HG03039 (cell line): Measurements from ENCODE around the gene ABCD4.

Source experiments
- ATAC-seq: cut with Tn5 transposase; IDR thresholded peaks from one replicate; pipeline ENCODE4 v1.9.1; 2021; ENCODE audit warnings: mild to moderate bottlenecking, moderate library complexity; ENCODE audit not compliant: unreplicated experiment

Gene ABCD4

DNA sequence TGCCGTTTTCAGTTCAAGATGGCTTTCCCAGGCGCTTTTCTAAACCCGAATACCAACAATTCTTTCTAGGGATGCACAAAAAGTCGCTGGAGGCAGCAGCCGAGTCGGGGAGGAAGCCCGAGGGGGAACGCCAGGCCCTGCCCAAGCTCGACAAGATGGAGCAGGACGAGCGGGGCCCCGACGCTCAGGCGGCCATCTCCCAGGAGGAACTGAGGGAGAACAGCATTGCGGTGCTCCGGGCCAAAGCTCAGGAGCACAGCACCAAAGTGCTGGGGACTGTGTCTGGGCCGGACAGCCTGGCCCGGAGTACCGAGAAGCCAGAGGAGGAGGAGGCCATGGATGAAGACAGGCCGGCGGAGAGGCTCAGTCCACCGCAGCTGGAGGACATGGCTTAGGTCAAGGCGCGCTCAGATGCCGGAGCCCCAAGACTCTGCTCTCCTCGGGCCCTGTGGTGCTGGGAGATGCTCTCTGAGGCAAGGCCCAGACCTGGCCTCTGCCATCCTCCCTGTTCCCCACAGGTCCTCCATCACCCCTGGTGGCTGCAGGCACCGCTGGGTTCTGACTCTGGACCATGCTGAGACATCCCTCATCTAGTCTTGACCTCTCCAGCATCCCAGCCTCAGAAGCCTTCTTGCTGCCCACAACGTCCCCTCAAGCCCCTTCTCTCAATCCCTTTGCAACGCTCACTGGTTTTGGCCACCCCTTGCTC lies 42.1 kb downstream of the ABCD4 start:
- no peak for ATAC-seq

DNA sequence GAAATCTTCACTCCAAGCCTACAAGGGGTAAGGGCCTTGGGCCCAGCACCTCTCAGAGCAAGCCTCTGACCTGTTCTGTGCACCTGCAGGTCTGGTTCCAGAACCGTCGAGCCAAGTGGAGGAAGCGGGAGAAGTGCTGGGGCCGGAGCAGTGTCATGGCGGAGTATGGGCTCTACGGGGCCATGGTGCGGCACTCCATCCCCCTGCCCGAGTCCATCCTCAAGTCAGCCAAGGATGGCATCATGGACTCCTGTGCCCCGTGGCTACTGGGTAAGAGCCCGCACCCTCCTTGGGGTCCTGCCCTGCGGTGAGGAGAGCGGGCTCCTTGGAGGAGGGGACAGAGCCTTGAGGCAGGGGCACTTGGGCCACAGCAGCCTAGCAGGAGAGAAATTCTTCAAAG lies 43.2 kb downstream of the ABCD4 start:
- no peak for ATAC-seq

DNA sequence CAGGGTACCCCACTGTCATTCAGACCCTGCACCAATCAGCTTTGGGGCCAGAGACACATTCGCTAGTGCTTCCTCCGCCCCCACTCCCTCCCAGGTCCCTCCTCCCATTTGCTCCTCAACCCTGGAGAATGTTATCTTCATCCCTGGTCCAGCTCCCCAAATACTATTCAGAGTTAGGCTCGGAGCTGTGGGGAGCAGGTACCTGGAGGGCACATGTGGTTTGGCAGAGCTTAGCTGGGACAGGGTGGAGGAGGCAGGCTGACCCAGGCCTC lies 44.0 kb downstream of the ABCD4 start:
- ATAC-seq = no peak

DNA sequence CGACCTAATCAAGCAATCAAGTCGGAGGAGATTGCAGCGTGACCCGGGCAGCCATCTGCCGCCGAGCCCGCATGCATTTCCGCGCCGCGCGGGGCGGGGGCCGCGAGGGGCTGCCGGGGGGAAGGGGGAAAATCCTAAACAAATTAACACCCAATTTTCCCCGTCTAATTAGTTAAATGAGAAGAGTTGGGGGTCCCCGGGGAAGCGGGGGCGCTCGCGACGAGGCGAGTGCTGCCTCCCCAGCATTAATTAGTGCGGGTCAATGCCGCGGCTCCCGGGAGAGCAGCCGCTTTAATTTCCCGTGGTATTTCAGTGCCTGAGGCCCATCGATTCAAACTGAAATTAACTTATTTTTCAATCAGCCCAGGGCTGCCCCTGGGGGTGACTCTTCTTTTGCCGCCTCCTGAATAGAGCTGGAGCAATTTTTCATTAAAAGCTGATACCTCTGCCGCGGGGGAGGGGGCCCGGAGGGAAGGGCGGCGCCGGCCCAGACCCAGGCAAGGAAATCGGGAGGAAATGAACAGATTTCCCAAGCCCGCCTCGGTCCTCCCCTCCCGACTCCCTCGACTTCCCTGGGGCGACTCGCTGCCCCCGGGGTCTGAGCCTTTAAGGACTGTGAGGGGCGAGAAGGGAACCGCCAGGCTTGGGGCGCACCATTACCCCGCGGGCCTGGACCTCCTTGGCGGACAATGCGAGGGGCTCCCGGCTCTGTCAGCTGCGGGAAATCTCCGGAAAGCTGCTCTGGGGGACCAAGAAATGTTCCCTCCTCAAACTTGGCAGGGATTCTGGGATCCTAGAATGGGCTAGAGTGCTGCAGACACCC lies 44.6 kb downstream of the ABCD4 start:
- no peak for ATAC-seq

DNA sequence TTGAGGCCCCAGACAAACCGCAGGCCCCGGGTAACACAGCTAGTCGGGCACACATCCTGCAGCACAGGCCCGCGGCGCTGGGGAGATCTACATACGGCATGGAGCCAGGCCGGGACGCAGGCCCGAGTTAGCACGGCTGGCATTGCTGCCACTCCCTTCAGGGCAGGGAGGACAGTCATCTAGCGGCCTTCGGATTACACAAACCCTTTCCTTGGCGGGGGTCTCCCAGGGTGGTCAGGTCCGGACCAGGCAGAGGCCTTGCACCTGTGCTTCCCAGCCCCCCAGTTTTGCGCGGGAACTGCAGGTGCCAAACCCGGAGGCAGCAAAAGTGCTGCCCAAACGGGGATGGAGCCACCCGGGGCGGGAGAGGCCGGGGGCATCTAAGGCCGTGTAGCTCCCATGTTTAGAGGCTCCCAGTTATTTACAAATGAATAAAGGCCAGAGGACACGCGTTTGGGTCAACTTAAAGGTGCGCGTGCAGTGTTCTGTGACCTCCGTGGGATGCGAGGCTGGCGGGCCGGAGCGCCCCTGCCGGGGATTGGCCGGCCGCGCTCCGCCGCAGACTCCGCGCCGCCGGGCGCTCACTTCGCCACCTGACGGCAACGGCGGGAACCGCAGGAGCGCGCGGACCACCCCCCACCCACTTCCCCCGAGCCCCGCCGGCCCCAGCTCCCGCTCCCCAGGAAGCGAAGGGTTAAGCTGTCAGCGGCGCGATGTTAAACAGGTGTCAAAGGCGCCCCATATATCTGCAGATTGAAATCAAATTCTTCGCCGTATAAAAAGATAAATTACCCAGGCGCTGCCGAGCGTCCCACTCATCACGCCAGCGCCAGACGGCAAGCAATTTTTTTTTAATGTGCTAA lies 45.4 kb downstream of the ABCD4 start:
- ATAC-seq = peak; percentile 46

DNA sequence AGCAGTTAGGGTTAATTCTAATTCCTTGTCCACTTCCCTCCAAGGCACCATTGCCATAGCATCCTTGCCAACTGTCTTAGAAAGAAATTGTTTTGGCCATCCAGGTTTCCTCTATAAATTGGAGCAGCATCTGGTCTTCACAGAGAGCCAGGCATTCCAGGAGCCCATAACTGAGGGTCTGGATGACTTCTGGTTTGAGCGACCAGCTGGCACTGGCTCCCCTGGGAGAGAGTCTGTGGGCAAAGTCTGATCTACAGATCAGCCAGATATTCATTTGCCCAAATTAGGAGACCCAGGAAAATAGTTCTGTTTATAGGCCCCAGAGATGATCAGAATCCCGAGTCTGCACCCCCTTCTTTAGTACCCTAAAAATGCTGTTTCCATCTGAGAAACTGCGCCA lies 47.5 kb downstream of the ABCD4 start:
- ATAC-seq = no peak

DNA sequence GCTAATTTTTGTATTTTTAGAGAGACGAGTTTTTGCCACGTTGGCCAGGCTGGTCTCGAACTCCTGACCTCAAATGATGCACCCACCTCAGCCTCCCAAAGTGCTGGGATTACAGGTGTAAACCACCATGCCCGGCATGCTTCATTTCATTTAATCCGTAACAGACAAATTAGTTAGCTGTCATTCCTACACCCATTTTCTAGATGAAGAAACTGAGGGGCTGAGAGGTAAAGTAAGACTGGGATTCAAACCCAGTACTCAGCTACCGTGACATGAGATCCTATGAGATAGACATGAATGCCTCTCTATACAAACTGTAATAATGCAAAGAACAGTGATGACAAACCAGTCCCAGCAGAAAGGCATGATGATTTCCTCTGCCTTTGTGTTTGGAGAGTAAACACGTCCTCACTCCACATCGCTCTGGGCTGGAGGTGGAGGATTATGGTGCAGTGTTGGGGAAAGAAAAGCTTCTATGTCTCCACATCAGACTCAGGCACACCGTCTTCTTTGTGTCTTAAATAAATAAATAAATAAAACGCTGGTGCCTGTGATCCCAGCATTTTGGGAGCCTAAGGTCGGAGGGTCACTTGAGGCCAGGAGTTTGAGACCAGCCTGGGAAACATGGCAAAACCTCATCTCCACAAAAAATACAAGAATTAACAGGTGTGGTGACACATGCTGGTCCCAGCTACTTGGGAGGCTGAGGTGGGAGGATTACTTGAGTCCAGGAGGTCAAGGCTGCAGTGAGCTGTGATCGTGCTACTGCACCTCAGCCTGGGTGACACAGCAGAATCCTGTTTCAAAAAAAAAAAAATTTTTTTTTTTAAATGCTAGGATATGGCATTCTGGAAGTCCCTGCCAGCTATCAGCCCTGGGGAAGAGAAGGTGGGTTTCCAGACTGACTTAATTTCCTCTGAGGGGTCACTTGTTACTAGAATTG lies 53.0 kb downstream of the ABCD4 start:
- no peak for ATAC-seq

DNA sequence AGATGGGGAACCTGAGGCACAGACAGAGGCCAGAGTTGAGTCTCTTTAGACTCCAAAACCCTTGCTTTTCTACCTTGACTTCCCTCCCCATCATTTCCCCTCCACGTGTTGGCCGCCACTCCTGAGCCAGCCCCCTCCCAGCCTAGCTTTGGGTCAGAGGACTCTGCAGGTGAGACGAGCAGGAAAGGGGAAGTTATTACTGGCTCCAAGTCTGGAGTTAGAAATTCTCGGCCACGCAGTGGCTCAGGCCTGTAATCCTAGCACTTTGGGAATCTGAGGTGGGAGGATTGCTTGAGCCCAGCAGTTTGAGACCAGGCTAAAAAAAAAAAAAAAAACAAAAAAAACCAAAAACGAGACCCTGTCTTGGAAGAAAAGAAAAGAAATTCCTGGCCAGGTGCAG lies 54.7 kb downstream of the ABCD4 start:
- ATAC-seq = no peak

DNA sequence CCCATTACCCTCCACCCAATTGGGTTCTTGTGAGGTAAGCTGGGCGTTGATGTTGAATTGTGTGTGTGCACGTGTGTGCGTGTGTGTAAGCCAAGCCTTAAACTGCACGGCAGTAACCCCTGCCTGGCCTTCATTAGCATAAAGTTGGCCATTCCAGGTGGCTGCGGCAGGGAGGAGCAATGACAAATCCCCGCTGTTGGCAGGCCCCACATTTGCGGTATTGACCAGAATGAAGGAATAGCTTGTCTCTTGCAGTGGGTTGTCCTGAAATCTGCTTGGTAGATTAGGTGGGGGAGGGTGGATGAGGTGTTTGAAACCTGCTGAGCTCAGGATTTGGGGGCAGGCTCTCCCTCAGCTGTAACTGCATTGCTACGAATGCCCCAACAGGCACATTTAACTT lies 56.2 kb downstream of the ABCD4 start:
- ATAC-seq = no peak

DNA sequence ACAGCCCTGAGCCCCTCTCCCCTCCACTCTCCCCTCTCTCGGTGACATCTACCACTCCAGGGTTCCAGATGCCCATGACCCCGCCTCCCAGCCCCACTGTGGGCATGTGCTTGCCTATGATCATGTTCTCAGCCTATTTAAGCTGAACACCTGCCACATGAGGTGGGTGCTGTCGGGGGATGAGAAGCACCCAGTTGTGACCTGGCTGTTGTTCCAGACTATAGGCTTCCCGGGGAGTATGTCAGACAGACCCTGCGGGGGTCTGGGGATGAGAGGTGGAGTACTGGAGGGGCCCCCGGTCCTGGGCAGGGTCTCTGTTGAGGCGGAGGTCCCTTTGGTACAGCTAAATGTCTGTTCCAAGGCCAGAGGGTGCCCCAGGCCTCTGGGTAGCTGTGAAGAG lies 57.4 kb downstream of the ABCD4 start:
- no peak for ATAC-seq

DNA sequence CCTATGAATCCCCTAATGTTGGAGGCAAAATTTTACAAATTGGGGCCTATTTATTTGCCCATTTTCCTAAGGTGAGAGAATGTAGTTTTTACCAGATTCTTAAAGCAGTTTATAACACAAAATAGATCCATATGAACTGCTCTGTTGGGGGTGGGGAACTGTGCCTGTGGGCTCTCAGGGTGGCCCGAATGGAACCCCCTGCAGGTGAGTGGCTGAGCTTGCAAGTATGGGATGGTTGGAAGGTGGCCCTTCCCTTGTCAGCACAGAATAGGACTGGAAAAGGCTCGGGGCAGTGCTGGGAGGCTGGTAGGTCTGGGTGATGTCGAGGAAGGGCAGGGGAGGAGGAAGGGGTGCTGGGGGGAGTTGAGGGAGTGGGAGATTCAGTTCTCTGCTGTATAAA lies 58.6 kb downstream of the ABCD4 start:
- ATAC-seq = no peak

DNA sequence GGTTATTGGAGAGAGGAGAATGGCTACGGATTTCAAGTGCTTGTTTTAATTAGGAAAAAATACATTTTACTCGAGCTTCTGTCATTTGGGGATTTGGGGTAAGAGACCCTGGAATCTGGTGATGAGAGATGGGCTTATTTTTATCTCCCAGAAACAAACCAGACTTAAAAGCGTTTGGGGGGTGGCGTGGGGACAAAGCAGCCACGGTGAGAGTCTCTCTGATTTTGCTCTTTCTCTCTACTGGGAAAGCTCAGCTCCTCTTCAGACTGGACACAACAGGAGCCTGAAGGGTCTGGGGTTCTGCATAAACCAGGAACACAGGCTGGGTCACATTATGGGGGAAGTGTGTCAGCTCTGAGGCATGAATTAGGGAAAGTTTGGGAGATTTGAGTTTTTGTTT lies 59.7 kb downstream of the ABCD4 start:
- ATAC-seq = no peak

DNA sequence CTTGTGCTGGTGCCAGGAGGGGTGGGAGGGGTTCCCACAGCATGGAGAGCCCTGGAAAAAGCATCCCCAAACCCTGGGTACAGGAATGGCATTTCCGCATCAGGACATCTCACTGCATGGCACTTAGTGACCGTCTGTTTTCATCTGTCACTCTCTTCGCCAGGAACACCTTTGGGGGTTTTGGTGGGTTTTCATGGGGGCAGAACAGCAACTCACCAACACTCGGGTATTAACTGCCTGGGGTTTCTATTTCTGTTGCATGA lies 60.0 kb downstream of the ABCD4 start:
- no peak for ATAC-seq

DNA sequence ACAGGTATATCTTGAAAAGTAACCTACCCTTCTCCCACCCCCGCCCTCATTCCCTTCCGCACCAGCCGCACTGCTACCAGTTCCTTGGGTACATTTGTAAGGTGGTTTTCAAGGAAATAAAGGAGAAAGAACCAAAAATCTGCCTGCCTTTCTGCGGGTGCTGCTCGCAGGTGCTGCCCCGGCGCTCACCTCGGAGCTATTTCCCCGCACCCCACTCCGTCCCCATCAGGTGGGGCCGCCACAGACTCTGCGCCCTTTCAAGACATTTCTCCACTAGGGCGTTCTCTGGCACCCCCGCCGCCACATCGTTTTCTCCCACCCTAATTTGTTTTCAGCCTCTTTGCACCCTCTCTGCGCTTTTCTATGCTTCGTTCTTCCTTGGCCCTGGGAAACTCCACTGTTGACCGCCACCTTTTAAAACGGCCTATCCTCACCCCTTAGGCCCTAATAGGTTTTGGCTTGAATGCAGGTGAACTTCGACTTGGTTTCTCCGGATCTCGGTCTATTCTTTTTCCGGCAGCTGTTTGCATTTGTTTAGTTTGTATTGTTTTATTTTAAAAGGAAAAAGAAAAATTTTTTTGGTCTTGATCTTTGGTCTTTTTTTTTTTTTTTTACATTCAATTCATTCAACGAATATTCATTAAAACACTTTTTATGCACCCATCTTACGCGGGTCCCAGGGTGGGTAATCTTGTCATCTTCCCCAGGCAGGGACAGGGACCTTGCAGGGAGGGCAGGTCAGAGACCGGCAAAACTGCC lies 60.5 kb downstream of the ABCD4 start:
- no peak for ATAC-seq

DNA sequence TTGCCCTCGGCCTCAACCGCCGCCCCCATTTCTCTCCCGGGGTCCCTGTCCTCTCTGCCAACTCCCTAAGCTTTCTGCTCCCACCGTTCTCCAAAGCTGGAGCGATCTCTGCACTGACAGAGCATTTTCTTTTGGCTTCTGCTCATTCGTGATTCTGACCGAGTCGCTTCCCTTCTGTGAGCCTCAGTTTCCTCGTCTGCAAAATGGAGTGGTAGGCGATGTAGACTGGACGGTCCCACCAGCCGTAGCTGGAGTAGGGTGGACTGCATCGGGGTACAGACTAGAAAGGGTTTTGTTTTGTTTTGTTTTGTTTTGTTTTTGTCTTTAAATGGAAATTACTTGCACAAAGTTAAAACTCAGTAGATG lies 61.1 kb downstream of the ABCD4 start:
- no peak for ATAC-seq

DNA sequence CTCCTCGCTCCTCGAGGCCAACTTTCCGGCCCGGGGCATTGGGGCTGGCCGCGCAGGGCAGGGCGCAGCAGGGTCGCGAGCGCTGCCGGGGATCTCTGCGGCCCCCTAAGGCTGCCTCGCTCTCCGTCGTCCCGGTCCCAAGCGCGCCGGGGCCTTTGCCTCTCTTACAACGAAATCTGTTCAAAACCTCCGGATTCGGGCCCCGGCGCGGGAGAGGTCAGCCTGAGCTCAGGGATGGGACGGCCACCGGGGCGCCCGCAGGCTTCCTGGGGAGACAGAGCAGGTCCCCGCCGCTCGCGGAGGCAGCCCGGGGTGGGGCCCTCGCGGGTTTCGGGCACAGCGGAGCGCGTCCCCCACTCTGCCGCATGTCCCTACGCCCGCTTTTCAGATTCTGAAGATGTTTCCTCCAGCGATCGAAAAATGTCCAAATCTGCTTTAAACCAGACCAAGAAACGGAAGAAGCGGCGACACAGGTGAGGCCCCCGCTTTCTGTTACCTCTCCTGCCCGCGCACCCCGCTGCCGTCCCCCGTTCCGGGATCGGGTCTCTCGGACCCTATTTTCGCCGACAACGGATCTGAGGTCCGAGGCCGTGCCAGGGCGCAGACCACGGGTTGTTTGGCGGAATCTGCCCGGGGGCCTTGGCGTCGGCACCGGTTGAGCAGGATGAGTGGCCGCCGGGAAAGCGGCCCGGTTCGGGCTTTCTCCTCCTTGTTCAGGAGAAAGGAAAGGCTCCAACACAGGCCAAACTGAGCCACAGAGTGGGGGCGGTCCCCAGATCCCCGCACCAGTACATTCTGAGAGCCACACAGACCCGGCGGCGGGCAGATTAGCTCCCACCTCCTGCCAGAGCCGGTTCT lies 61.7 kb downstream of the ABCD4 start:
- no peak for ATAC-seq

DNA sequence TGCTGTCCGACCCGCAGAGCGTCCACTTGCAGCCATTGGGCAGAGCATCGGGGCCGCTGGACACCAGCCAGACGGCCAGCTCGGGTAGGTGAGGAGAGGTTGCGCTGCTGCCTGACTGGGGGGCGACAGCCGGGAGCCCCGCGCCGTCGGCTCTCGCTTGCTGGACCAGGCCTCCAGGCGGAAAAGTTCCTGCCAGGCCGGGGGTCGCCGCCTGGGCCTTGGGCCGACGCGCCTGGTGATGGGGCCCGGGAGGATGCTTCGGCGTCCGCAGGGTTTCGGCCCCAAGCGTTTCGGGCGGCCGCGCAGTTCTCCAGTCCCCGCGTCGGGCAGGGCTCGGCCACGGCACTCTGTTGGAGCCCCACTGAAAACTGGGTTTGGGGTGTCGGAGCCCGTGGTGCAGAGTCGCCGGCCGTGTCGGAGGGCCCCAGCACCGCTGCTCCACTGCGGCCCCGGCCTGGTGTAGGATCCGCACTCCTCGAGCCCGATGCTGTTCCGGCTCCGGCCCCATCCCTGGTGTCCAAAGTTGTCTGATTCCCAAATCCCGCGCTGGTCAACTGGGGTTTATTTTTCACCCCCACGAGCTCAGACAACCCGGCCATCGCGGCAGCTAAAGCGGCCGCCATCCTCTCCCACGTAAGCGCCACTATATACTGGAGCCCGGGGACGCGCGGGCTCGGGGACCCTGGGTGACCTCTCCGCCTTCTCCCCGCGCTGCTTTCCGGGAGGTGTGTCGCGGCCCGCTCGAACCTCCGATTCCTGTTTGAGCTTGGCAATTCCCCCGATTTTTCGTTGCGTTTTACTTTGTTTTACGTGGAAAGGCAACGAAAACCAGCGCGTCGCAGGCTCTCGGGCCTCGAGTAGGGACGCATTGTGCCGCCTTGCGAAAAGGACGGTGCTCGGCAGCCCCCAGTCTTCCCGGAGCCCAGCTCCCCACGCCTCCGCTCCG lies 62.6 kb downstream of the ABCD4 start:
- no peak for ATAC-seq
